HL-60 (cell line): ENCODE measurements around the gene ZMAT5.

Experiments used
- DNase-seq, 2 experiments: peaks; one replicate each; pipeline ENCODE4 v3.0.0-alpha.2; 2010 to 2020; ENCODE audit warnings: low read depth in 1 of 2, low spot score in 1 of 2
- H3K27ac ChIP-seq: fragments of 250-450 bp; sonication (Bioruptor Pico); replicated peaks from 2 replicates; pipeline ENCODE4 v1.5.1; 2020; ENCODE audit warnings: mild to moderate bottlenecking, moderate library complexity
- H3K27me3 ChIP-seq: fragments of 250-450 bp; sonication (Bioruptor Pico); 2 replicates; pipeline ENCODE4 v1.5.1; 2021; ENCODE audit warnings: mild to moderate bottlenecking, moderate library complexity; ENCODE audit not compliant: insufficient read depth, poor library complexity, severe bottlenecking
- H3K4me3 ChIP-seq: replicated peaks from 2 replicates; pipeline ENCODE4 v1.5.1; 2011; ENCODE audit warnings: mild to moderate bottlenecking, control low read depth, low read length; ENCODE audit not compliant: insufficient read depth
- GABPA ChIP-seq: IDR thresholded peaks from 2 replicates; pipeline ENCODE4 v1.6.1; 2012; ENCODE audit warnings: low read depth
- POLR2AphosphoS5 ChIP-seq: IDR thresholded peaks from 2 replicates; pipeline ENCODE4 v1.6.1; 2012; ENCODE audit warnings: low read depth
- SPI1 ChIP-seq: IDR thresholded peaks from 2 replicates; pipeline ENCODE4 v1.6.1; 2012; ENCODE audit warnings: low read depth, mild to moderate bottlenecking, borderline replicate concordance
- TF ChIP-seq, protein P1 (sequence below): IDR thresholded peaks from one replicate; pipeline ENCODE4 v1.5.1; 2011; ENCODE audit warnings: low read length, control low read depth, inconsistent platforms; ENCODE audit not compliant: insufficient read depth
- TF ChIP-seq, protein P2 (sequence below): IDR thresholded peaks from 2 replicates; pipeline ENCODE4 v1.6.1; 2012; ENCODE audit warnings: low read depth; ENCODE audit not compliant: insufficient replicate concordance

ZMAT5 gene

DNA sequence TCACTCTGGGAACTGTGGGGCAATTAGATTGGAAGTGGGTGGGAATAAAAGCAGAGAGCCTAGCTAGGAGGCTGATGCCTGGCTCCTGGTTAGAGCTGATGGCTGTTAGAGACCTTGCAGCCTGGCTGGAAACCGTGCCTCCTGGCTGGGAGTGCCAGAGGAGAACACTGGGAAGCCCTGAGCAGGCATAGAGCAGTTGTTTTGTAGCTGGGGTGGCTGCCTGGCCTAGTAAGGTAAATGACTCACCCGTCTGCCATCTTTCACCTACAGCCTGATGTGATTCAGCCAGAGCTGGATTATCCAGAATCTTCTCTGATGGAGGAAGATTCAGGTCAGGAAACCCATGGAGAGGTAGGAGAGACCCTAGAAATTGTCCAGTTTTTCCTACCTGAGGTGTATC is 6.4 kb upstream of the ZMAT5 start:
- TF ChIP-seq POLR2AphosphoS5 (no peak), GABPA (no peak), SPI1 (no peak)
- TF ChIP-seq, protein P1, sequence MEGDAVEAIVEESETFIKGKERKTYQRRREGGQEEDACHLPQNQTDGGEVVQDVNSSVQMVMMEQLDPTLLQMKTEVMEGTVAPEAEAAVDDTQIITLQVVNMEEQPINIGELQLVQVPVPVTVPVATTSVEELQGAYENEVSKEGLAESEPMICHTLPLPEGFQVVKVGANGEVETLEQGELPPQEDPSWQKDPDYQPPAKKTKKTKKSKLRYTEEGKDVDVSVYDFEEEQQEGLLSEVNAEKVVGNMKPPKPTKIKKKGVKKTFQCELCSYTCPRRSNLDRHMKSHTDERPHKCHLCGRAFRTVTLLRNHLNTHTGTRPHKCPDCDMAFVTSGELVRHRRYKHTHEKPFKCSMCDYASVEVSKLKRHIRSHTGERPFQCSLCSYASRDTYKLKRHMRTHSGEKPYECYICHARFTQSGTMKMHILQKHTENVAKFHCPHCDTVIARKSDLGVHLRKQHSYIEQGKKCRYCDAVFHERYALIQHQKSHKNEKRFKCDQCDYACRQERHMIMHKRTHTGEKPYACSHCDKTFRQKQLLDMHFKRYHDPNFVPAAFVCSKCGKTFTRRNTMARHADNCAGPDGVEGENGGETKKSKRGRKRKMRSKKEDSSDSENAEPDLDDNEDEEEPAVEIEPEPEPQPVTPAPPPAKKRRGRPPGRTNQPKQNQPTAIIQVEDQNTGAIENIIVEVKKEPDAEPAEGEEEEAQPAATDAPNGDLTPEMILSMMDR: no peak
- TF ChIP-seq, protein P2, sequence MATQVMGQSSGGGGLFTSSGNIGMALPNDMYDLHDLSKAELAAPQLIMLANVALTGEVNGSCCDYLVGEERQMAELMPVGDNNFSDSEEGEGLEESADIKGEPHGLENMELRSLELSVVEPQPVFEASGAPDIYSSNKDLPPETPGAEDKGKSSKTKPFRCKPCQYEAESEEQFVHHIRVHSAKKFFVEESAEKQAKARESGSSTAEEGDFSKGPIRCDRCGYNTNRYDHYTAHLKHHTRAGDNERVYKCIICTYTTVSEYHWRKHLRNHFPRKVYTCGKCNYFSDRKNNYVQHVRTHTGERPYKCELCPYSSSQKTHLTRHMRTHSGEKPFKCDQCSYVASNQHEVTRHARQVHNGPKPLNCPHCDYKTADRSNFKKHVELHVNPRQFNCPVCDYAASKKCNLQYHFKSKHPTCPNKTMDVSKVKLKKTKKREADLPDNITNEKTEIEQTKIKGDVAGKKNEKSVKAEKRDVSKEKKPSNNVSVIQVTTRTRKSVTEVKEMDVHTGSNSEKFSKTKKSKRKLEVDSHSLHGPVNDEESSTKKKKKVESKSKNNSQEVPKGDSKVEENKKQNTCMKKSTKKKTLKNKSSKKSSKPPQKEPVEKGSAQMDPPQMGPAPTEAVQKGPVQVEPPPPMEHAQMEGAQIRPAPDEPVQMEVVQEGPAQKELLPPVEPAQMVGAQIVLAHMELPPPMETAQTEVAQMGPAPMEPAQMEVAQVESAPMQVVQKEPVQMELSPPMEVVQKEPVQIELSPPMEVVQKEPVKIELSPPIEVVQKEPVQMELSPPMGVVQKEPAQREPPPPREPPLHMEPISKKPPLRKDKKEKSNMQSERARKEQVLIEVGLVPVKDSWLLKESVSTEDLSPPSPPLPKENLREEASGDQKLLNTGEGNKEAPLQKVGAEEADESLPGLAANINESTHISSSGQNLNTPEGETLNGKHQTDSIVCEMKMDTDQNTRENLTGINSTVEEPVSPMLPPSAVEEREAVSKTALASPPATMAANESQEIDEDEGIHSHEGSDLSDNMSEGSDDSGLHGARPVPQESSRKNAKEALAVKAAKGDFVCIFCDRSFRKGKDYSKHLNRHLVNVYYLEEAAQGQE: no peak
- H3K27ac ChIP-seq: no peak overlapping the region
- no peak for DNase-seq
- H3K4me3 ChIP-seq: no peak overlapping the region
- no peaks in the 10 kb centered on the region for H3K27me3 ChIP-seq

DNA sequence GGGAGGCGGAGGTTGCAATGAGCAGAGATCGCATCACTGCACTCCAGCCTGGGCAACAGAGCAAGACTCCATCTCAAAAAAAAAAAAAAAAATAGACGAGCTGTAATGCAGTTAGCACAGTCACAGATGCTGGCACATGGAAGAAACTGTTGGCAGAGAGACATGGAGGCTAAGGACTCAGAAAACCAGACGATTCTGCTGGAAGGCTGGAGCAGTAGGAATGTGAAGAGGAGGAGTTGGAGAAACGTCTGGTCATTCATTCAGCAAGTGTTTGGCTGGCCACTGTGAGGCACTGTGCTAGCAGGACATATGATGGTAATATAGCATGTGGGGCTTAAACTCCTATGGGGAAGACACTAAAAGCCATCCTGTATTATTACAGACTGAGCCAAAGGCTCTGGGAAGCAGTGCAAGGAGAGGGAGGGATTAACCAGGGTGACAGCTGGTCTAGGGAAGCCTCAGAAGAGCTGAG is 5.4 kb upstream of the ZMAT5 start:
- TF ChIP-seq POLR2AphosphoS5 (no peak), GABPA (no peak), SPI1 (no peak)
- TF ChIP-seq, protein P1: peak; percentile 24
- Histone ChIP-seq H3K27me3 (no peaks in the 10 kb centered on the region), H3K4me3 (no peak overlapping the region), H3K27ac (no peak overlapping the region)
- peak in 1 of 2 experiments; percentile 30 for DNase-seq

DNA sequence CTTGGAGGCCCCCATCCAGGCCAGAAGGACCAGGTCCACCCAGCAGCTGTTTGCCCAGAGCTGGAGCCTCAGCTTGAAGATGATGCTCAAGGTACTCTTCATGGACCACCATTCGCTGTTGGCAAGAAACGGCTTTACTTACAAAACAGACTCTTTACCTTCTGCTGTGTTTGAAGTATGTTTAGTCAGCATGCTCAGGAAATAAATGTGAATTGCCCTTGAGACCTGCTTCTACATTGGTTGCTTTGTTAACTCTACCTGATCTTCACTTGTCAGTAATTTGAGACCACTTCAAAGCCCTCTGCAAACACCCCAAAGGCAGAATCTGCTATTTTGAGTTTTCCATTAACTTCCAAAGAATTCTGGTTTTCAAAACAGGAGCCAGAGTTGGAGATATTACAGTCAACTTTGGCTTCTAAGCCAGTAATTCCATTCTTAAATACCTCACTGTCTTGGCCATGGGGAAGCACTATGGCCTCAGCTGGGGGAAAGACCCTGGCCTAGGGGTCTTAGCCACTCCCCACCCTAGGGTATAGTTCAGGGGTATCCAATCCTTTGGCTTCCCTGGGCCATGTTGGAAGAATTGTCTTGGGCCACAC is 3.0 kb upstream of the ZMAT5 start:
- TF ChIP-seq POLR2AphosphoS5: no peak
- no peak for DNase-seq
- Histone ChIP-seq H3K27me3 (no peaks in the 10 kb centered on the region), H3K4me3 (no peak overlapping the region), H3K27ac (no peak overlapping the region)

DNA sequence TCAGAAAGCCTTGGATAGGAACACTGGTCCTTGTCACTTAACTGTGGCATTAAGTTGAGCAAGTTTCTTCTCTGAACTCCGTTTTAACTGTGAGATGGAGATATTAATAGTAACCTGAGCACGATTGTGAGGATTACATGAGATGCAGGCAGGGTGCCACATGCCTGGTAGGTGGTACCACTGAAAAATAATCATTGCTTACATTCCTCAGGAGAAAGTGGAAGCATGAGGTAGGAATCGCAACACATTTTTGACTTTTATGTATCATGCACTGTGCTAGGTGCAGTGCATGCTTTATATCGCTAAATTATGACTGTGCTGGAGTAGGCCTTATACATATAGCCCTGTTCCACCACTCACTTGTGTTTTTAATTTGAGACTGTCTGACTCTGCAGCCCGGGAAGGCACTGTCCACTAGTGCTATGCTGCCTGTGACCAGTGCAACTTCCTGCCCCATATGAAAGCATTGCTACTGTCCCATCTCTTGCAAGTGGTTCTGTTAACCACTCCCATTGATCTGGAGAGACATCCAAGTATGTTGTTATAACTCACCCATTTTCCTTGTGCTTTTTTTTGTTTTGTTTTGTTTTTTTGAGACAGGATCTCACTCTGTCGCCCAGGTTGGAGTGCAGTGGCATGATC is 1.4 kb upstream of the ZMAT5 start:
- no peak for DNase-seq
- Histone ChIP-seq H3K27me3 (no peaks in the 10 kb centered on the region), H3K4me3 (peak overlapping the region; percentile 98), H3K27ac (peak overlapping the region; percentile 75)
- TF ChIP-seq, protein P1: no peak
- no peak for TF ChIP-seq GABPA

DNA sequence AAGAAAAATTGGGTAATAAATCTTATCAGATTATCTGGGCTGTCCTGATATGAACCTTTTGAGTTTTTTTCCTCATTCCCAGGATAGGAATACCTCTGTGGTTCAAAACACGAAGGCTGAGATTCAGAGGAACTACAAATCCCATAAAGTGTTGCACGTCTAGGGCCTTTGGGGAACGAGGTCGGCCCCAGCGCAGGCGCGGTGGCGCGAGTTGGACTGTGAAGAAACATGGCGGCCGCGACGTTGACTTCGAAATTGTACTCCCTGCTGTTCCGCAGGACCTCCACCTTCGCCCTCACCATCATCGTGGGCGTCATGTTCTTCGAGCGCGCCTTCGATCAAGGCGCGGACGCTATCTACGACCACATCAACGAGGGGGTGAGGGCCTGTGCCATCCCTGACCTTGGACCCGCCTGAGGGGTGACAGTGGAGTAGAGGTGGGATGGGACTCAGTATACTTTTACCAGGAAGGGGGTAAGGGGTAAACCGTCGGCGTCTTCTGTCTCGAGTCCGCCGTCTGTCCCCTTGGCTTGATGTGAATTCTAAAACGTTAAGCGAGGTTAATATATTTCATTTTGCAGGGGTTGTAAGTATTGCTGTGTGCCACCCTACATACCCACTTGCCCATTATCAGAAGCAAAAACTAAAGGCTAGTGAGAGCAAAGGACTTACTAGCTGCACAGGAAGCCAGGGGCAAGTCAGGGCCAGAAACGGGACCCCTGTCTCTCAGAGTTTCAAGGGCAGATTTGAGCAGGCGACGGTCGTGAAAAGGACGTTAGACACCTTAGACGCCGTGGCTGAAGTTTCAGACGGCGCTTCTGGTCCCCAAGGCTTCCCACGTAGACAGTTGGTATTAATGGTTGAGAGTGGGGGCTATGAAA is 604 bp upstream of the ZMAT5 start, which contains the start of gene UQCR10:
TSS of gene UQCR10 (plus strand) at position 199 of the 881 bp plus-strand sequence. CDS start at position 229, 30 bp downstream.
- Histone ChIP-seq H3K27me3 (no peaks in the 10 kb centered on the region), H3K4me3 (peak within 1 kb of the TSS; percentile 98), H3K27ac (peak within 1 kb of the TSS; percentile 75)
- TF ChIP-seq, protein P2: peak; percentile 30
- TF ChIP-seq SPI1 (no peak), POLR2AphosphoS5 (peak; percentile 78)
- DNase-seq: peak; percentile 72 to 94
